Measurements from ENCODE around the gene NFRKB. TPM values are rescaled to one million over a fixed set of nuclear protein-coding genes. Genes with fewer than 3 reads are reported as not detected.

The NFRKB gene
- polyA plus RNA-seq, 12 donors, result 18.1 to 30.4 (median 20.0) TPM; not detected in 1

GRCh38 chr11:129846508-129847335 is 48.7 kb downstream of the NFRKB start:
- DNase-seq, result no peak

Other genes starting within 250 kb of the NFRKB start
- gene TMEM45B, start 79.7 kb downstream of the NFRKB start, polyA plus RNA-seq (ENCODE audit: insufficient read length in 12 of 12), result 10 to 100 TPM in 1 of 12 donors, 1 to 10 TPM in 3, under 1 TPM in 7, not detected in 1; 0.19 to 15.9 (median 0.41) TPM
- gene PRDM10, start 107.3 kb upstream of the NFRKB start, polyA plus RNA-seq (ENCODE audit: insufficient read length in 12 of 12), result 10 to 100 TPM in 2 of 12 donors, 1 to 10 TPM in 9, not detected in 1; 4.6 to 11.7 (median 7.4) TPM
- gene APLP2, start 174.3 kb upstream of the NFRKB start, polyA plus RNA-seq (ENCODE audit: insufficient read length in 12 of 12), result 100 to 1,000 TPM; 122 to 365 (median 146) TPM